Uterus (tissue), 2 donors: ENCODE results near the gene PTPRG.

Experiments
- CTCF ChIP-seq, 4 experiments: fragments of 200-600 bp in 2 of 4; fragments of 450-650 bp in 2 of 4; sonication (generic) in 2 of 4; IDR thresholded peaks; one replicate each; pipeline ENCODE4 v1.5.1; 2016 to 2019; ENCODE audit warnings: antibody characterized with exemption in 4 of 4, mild to moderate bottlenecking in 2 of 4, moderate library complexity in 1 of 4
- POLR2A ChIP-seq, 2 donors: fragments of 450-650 bp; IDR thresholded peaks; one replicate each; pipeline ENCODE4 v1.6.1; 2016; ENCODE audit warnings: antibody characterized with exemption in 2 of 2, mild to moderate bottlenecking in 1 of 2, moderate library complexity in 1 of 2

DNA sequence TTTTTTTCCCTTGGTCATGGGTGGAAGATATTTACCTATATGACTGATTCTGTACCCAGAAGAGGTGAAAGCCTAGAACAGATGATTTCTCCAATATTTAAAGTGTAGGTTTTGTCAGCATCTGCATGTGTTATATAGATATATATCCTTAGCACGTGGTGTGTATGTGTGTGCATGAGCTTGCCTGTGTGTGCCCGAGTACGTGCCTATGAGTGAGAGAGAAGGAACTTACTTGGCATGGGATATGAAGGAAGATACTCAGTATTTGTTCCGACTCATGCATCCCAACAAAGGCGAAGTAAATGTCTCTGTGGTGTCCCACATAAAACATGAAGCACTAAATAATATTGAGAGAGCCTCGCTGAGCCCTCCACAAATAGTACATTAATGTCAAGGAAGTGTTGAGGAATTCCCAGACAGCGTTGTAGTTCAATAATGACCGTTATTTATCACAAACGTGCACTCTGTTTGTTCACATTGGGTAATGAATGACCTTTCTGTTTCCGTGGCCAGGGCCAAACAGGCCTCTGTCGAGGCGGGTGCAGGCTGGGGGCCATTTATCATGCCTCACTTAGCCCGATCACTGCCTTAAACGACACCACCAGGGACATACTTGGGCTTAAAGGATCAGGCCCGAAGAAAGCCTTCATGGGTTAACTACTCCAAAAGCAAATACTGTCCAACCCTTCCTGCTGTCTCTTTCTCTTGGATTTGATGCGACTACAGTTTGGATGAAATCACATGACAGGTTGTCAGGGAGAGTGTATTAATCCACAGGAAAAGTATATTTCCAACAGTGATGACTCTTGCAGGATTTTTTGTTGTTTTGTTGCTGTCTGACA lies 267.7 kb downstream of the PTPRG start:
- TF ChIP-seq CTCF (IDR thresholded peaks at IDR 0.05), result no peak
- no peak for TF ChIP-seq POLR2A (IDR thresholded peaks at IDR 0.05)
